Fibroblast of lung (primary cell): ENCODE data around the gene COL16A1.

ENCODE experiments used
- CTCF ChIP-seq, 2 donors: IDR thresholded peaks in 1 of 2; conservative IDR thresholded peaks in 1 of 2; 1 replicate in 1 of 2; 2 replicates in 1 of 2; pipeline ENCODE4 v1.5.1; 2011 to 2012; ENCODE audit warnings: low read length in 2 of 2, control low read depth in 1 of 2, inconsistent platforms in 1 of 2, low read depth in 1 of 2, mild to moderate bottlenecking in 1 of 2
- EZH2 ChIP-seq: IDR thresholded peaks from 2 replicates; pipeline ENCODE4 v1.5.1; 2012; ENCODE audit warnings: low read length, control low read depth, mild to moderate bottlenecking; ENCODE audit errors: missing control alignments

- TF ChIP-seq CTCF (conservative IDR thresholded peaks at IDR 0.05 in 1 of 2, IDR thresholded peaks at IDR 0.05 in 1 of 2; ENCODE audit: low read depth in 1 of 2, low read length in 2 of 2) (no peak), EZH2 (no peak)
Observed at GRCh38 chr1:31657020-31657804, 46.6 kb downstream of the COL16A1 start.
